Ishikawa (cell line): Measurements from ENCODE around the gene INPP4A.

ENCODE experiments used
- CEBPB ChIP-seq: IDR thresholded peaks from 2 replicates; pipeline ENCODE4 v1.6.1; 2012
- CREB1 ChIP-seq: IDR thresholded peaks from 2 replicates; pipeline ENCODE4 v1.6.1; 2012; ENCODE audit warnings: low read depth
- EGR1 ChIP-seq: IDR thresholded peaks from 2 replicates; pipeline ENCODE4 v1.6.1; 2012
- EP300 ChIP-seq: IDR thresholded peaks from 2 replicates; pipeline ENCODE4 v1.6.1; 2012; ENCODE audit warnings: borderline replicate concordance
- FOXM1 ChIP-seq: IDR thresholded peaks from 2 replicates; pipeline ENCODE4 v1.6.1; 2012; ENCODE audit warnings: low read depth, borderline replicate concordance
- MAX ChIP-seq: IDR thresholded peaks from 2 replicates; pipeline ENCODE4 v1.6.1; 2012
- NFIC ChIP-seq: IDR thresholded peaks from 2 replicates; pipeline ENCODE4 v1.6.1; 2012
- RAD21 ChIP-seq: IDR thresholded peaks from 2 replicates; pipeline ENCODE4 v1.6.1; 2012; ENCODE audit warnings: low read depth
- REST ChIP-seq: IDR thresholded peaks from 2 replicates; pipeline ENCODE4 v1.6.1; 2012; ENCODE audit warnings: low read depth, mild to moderate bottlenecking
- TAF1 ChIP-seq: IDR thresholded peaks from 2 replicates; pipeline ENCODE4 v1.6.1; 2012; ENCODE audit warnings: low read depth, mild to moderate bottlenecking
- TCF12 ChIP-seq: IDR thresholded peaks from 2 replicates; pipeline ENCODE4 v1.6.1; 2012; ENCODE audit warnings: low read depth
- TEAD4 ChIP-seq: IDR thresholded peaks from 2 replicates; pipeline ENCODE4 v1.6.1; 2012
- USF1 ChIP-seq: IDR thresholded peaks from 2 replicates; pipeline ENCODE4 v1.6.1; 2012
- YY1 ChIP-seq: IDR thresholded peaks from 2 replicates; pipeline ENCODE4 v1.6.1; 2012; ENCODE audit warnings: low read depth
- ZBTB7A ChIP-seq: IDR thresholded peaks from 2 replicates; pipeline ENCODE4 v1.6.1; 2012; ENCODE audit warnings: low read depth

The INPP4A gene

GRCh38 chr2:98634406-98635092 lies 189.9 kb downstream of the INPP4A start:
- no peak for TF ChIP-seq ZBTB7A
- no peak for TF ChIP-seq FOXM1
- TF ChIP-seq CEBPB: no peak
- TF ChIP-seq RAD21: peak; percentile 48; the same call in 1 of the 2 replicates
- TF ChIP-seq EP300: no peak

- TF ChIP-seq CEBPB (no peak), EGR1 (no peak), CREB1 (no peak), ZBTB7A (no peak), RAD21 (no peak), YY1 (no peak), TCF12 (no peak), REST (no peak), TEAD4 (no peak), TAF1 (no peak), NFIC (no peak), USF1 (no peak), EP300 (no peak), FOXM1 (no peak), MAX (no peak)
Observed at GRCh38 chr2:98637401-98638147, 192.9 kb downstream of the INPP4A start.

GRCh38 chr2:98643496-98644100 lies 198.9 kb downstream of the INPP4A start:
- TF ChIP-seq ZBTB7A: no peak
- no peak for TF ChIP-seq USF1
- TF ChIP-seq EGR1: no peak
- TF ChIP-seq RAD21: no peak
- TF ChIP-seq CEBPB: no peak
